ENCODE data around the gene IGHMBP2. TPM values are rescaled to one million over a fixed set of nuclear protein-coding genes. Genes with fewer than 3 reads are reported as not detected.

IGHMBP2 gene
- total and polyA plus RNA-seq, 2 of the 8 experiments (the other 6 are each of a cell fraction or from before 2014, with no cell fraction given), result 8.4 to 17.6 TPM

- TF ChIP-seq POU5F1 (IDR thresholded peaks at IDR 0.05; ENCODE audit: low read depth, low read length) (no peak), ASH2L (IDR thresholded peaks at IDR 0.05; ENCODE audit: low read length) (no peak)
Measured at GRCh38 chr11:68942751-68943271, 39.1 kb downstream of the IGHMBP2 start (continued).

Measured in H1 (cell line).